Effector CD4-positive, alpha-beta T cell (primary cell): ENCODE data around the gene PITPNC1.
A peak's percentile ranks its signal among the peaks of the same experiment; 100 is the strongest.
"Not testable (repeated sequence)": the region's sequence is repeated elsewhere in the genome, so short reads cannot be mapped to it uniquely, and the experiment has no call there.

Source experiments
- DNase-seq: peaks from one replicate; pipeline ENCODE4 v3.0.0-alpha.2; 2020
- total RNA-seq: gene quantifications from one replicate; lab custom pipeline; 2026; lab: John Stamatoyannopoulos, UW

PITPNC1 gene
- 84.2 reads per million, percentile 79 among the genes with 10 or more reads in this experiment for total RNA-seq

GRCh38 chr17:67376737-67377487, at the start of gene PITPNC1:
PITPNC1 (plus strand) TSS chr17:67377281.
- DNase-seq: peak; percentile 84

- no peak for DNase-seq
Measured at GRCh38 chr17:67328026-67328425, 49.1 kb upstream of the PITPNC1 start.

- not testable (repeated sequence) for DNase-seq
Measured at GRCh38 chr17:67331381-67332161, 45.5 kb upstream of the PITPNC1 start.

GRCh38 chr17:67332162-67332508, 44.9 kb upstream of the PITPNC1 start:
- DNase-seq: not testable (repeated sequence)

- no peak for DNase-seq
Measured at GRCh38 chr17:67335245-67335835, 41.7 kb upstream of the PITPNC1 start.

GRCh38 chr17:67336859-67337258, 40.2 kb upstream of the PITPNC1 start:
- no peak for DNase-seq

GRCh38 chr17:67338353-67338752, 38.7 kb upstream of the PITPNC1 start:
- not testable (repeated sequence) for DNase-seq

- DNase-seq: no peak
Measured at GRCh38 chr17:67343237-67343636, 33.8 kb upstream of the PITPNC1 start.

- no peak for DNase-seq
Measured at GRCh38 chr17:67347826-67348225, 29.3 kb upstream of the PITPNC1 start.

GRCh38 chr17:67349420-67349819, 27.7 kb upstream of the PITPNC1 start:
- DNase-seq: no peak

GRCh38 chr17:67353161-67353560, 23.9 kb upstream of the PITPNC1 start:
- no peak for DNase-seq

- DNase-seq: no peak
Measured at GRCh38 chr17:67353929-67354574, 23.0 kb upstream of the PITPNC1 start.

- DNase-seq: no peak
Measured at GRCh38 chr17:67358612-67359011, 18.5 kb upstream of the PITPNC1 start.

GRCh38 chr17:67359960-67360791, 16.9 kb upstream of the PITPNC1 start:
- peak; percentile 50 for DNase-seq

GRCh38 chr17:67360880-67361279, 16.2 kb upstream of the PITPNC1 start:
- DNase-seq: no peak

- no peak for DNase-seq
Measured at GRCh38 chr17:67362173-67362572, 14.9 kb upstream of the PITPNC1 start.

- DNase-seq: no peak
Measured at GRCh38 chr17:67364847-67365737, 12.0 kb upstream of the PITPNC1 start.

- no peak for DNase-seq
Measured at GRCh38 chr17:67365738-67366192, 11.3 kb upstream of the PITPNC1 start.

- peak; percentile 91 for DNase-seq
Measured at GRCh38 chr17:67366193-67367157, 10.6 kb upstream of the PITPNC1 start, which contains the start of gene PSMD12. PSMD12 (minus strand) TSS chr17:67366577; CDS start chr17:67366519, 58 bp downstream.

- no peak for DNase-seq
Measured at GRCh38 chr17:67369676-67370075, 7.4 kb upstream of the PITPNC1 start.
